Loucy (cell line): ENCODE data around the gene KIF17.

Source experiments
- H2AFZ ChIP-seq: fragments of 200-600 bp; sonication (generic); 2 replicates; pipeline ENCODE4 v1.6.0; 2016; ENCODE audit warnings: antibody characterized with exemption, mild to moderate bottlenecking, low read length, moderate library complexity
- H3F3A ChIP-seq: fragments of 200-600 bp; 2 replicates; pipeline ENCODE4 v1.6.0; 2016; ENCODE audit warnings: antibody characterized with exemption, low read depth, mild to moderate bottlenecking
- H3K27me3 ChIP-seq: fragments of 200-600 bp; sonication (generic); 2 replicates; pipeline ENCODE4 v1.6.1; 2014; ENCODE audit warnings: low read length, mild to moderate bottlenecking; ENCODE audit not compliant: insufficient read depth, poor library complexity, severe bottlenecking
- H3K36me3 ChIP-seq: fragments of 200-600 bp; sonication (generic); 2 replicates; pipeline ENCODE4 v1.6.1; 2016; ENCODE audit warnings: low read length; ENCODE audit not compliant: insufficient read depth
- H3K4me1 ChIP-seq: fragments of 200-600 bp; sonication (generic); 2 replicates; pipeline ENCODE4 v1.5.1; 2014; ENCODE audit warnings: low read length, mild to moderate bottlenecking; ENCODE audit not compliant: insufficient read depth, poor library complexity, severe bottlenecking
- H3K4me2 ChIP-seq: fragments of 200-600 bp; sonication (generic); 2 replicates; pipeline ENCODE4 v1.6.0; 2014; ENCODE audit warnings: antibody characterized with exemption, low read length, low read depth, mild to moderate bottlenecking; ENCODE audit not compliant: poor library complexity, severe bottlenecking
- H3K4me3 ChIP-seq: fragments of 200-600 bp; sonication (generic); 2 replicates; pipeline ENCODE4 v1.5.1; 2014; ENCODE audit warnings: low read length, mild to moderate bottlenecking, mixed read lengths; ENCODE audit not compliant: poor library complexity, severe bottlenecking
- H3K79me2 ChIP-seq: fragments of 200-600 bp; sonication (generic); 2 replicates; pipeline ENCODE4 v1.6.1; 2014; ENCODE audit warnings: low read length; ENCODE audit not compliant: insufficient read depth
- H3K9ac ChIP-seq: fragments of 200-600 bp; sonication (generic); 2 replicates; pipeline ENCODE4 v1.6.0; 2014; ENCODE audit warnings: mild to moderate bottlenecking, low read depth, low read length, moderate library complexity; ENCODE audit not compliant: poor library complexity, severe bottlenecking
- H3K9me2 ChIP-seq: fragments of 200-600 bp; sonication (generic); replicated peaks from 2 replicates; pipeline ENCODE4 v1.6.1; 2016; ENCODE audit warnings: low read depth, low read length, mixed read lengths
- H3K9me3 ChIP-seq: fragments of 200-600 bp; sonication (generic); 2 replicates; pipeline ENCODE4 v1.6.1; 2014; ENCODE audit warnings: mild to moderate bottlenecking, antibody characterized with exemption, low read length, low read depth; ENCODE audit not compliant: insufficient read depth
- H4K20me1 ChIP-seq: fragments of 200-600 bp; sonication (generic); 2 replicates; pipeline ENCODE4 v1.6.0; 2014; ENCODE audit warnings: antibody characterized with exemption, low read length, mild to moderate bottlenecking; ENCODE audit not compliant: insufficient read depth, poor library complexity, severe bottlenecking
- EZH2phosphoT487 ChIP-seq: fragments of 200-600 bp; IDR thresholded peaks from 2 replicates; pipeline ENCODE4 v1.6.1; 2018; ENCODE audit warnings: antibody characterized with exemption, mild to moderate bottlenecking, moderate library complexity, borderline replicate concordance
- TF ChIP-seq, protein P1 (sequence below): fragments of 200-600 bp; sonication (generic); conservative IDR thresholded peaks from 2 replicates; pipeline ENCODE4 v1.5.1; 2014; ENCODE audit warnings: mild to moderate bottlenecking, antibody characterized with exemption, low read length

The KIF17 gene

DNA sequence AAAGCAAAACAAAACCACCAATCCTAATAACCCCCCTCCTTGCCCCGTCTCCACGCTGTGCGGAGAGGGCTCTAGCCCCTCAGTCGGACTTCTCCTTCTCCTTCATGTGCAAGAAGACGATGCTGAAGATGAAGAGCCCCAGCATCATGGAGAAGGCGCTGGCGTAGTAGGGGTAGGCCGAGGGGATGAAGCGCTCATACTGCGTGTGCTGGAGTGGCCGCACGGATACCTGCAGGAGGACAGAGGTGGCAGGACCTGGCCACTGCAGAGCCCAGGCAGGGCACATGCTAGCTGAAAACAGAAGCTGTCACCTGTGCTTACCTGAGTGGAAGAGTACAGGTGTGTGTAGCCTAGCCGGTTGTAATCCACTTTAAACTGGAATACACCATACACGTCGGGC lies 65.5 kb downstream of the KIF17 start:
- Histone ChIP-seq H3K4me2 (no peak overlapping the region), H3K4me3 (no peak overlapping the region), H3K9me2 (no peaks in the 10 kb centered on the region), H4K20me1 (peaks cover 25% of the 10 kb centered on the region), H2AFZ (no peak overlapping the region), H3F3A (no peaks in the 10 kb centered on the region), H3K9ac (no peak overlapping the region), H3K4me1 (no peaks in the 10 kb centered on the region), H3K9me3 (no peaks in the 10 kb centered on the region), H3K79me2 (peaks cover 17% of the 10 kb centered on the region), H3K27me3 (no peaks in the 10 kb centered on the region), H3K36me3 (peaks cover 84% of the 10 kb centered on the region; the same call in 1 of the 2 replicates)
- TF ChIP-seq, protein P1, sequence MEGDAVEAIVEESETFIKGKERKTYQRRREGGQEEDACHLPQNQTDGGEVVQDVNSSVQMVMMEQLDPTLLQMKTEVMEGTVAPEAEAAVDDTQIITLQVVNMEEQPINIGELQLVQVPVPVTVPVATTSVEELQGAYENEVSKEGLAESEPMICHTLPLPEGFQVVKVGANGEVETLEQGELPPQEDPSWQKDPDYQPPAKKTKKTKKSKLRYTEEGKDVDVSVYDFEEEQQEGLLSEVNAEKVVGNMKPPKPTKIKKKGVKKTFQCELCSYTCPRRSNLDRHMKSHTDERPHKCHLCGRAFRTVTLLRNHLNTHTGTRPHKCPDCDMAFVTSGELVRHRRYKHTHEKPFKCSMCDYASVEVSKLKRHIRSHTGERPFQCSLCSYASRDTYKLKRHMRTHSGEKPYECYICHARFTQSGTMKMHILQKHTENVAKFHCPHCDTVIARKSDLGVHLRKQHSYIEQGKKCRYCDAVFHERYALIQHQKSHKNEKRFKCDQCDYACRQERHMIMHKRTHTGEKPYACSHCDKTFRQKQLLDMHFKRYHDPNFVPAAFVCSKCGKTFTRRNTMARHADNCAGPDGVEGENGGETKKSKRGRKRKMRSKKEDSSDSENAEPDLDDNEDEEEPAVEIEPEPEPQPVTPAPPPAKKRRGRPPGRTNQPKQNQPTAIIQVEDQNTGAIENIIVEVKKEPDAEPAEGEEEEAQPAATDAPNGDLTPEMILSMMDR = no peak
- no peak for TF ChIP-seq EZH2phosphoT487

DNA sequence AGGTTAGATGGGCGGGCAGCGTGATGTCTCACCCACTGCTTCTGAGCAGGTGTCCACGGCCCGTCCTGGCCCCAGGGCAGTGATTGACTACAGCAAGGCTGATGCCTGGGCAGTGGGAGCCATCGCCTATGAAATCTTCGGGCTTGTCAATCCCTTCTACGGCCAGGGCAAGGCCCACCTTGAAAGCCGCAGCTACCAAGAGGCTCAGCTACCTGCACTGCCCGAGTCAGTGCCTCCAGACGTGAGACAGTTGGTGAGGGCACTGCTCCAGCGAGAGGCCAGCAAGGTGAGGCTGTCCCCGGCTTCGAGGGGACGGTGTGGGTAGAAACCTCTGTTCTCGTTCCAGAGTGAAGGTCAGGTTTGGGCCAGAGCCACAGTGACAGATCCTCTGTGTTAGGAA lies 68.9 kb downstream of the KIF17 start:
- no peaks in the 10 kb centered on the region for H3K27me3 ChIP-seq
- H3K9me2 ChIP-seq = no peaks in the 10 kb centered on the region
- H3K4me1 ChIP-seq = no peaks in the 10 kb centered on the region
- H2AFZ ChIP-seq = no peak overlapping the region
- H4K20me1 ChIP-seq = peaks cover 6% of the 10 kb centered on the region
- H3K79me2 ChIP-seq = no peaks in the 10 kb centered on the region
- no peaks in the 10 kb centered on the region for H3K9me3 ChIP-seq
- no peak for TF ChIP-seq EZH2phosphoT487
- TF ChIP-seq, protein P1 = no peak
- no peak overlapping the region for H3K4me3 ChIP-seq
- no peaks in the 10 kb centered on the region for H3F3A ChIP-seq
- H3K9ac ChIP-seq = no peak overlapping the region
- H3K4me2 ChIP-seq = no peak overlapping the region
- peaks cover 54% of the 10 kb centered on the region; the same call in 1 of the 2 replicates for H3K36me3 ChIP-seq

DNA sequence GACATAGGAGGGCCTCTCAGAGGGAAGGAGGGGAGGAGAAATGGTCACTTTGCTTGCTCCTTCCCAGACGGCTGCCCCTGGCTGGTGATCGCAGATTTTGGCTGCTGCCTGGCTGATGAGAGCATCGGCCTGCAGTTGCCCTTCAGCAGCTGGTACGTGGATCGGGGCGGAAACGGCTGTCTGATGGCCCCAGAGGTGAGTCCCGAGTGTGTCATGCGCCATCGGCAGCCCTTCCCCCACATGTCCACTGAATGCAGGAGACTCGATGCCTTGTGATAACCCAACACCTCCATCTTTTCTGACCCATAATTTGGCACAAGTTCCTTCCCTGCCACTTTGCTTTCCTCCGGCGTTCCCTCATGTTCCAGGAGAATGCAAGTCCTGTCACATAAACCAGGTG lies 69.4 kb downstream of the KIF17 start:
- TF ChIP-seq, protein P1 = no peak
- TF ChIP-seq EZH2phosphoT487 = no peak
- no peak overlapping the region for H3K4me2 ChIP-seq
- H3K4me3 ChIP-seq = no peak overlapping the region
- no peak overlapping the region for H2AFZ ChIP-seq
- H3K36me3 ChIP-seq = peaks cover 49% of the 10 kb centered on the region; the same call in 1 of the 2 replicates
- no peaks in the 10 kb centered on the region for H3K79me2 ChIP-seq
- H3K9me3 ChIP-seq = no peaks in the 10 kb centered on the region
- H3F3A ChIP-seq = no peaks in the 10 kb centered on the region
- no peak overlapping the region for H3K9ac ChIP-seq
- no peaks in the 10 kb centered on the region for H3K4me1 ChIP-seq
- peaks cover under 1% of the 10 kb centered on the region for H4K20me1 ChIP-seq
- no peaks in the 10 kb centered on the region for H3K9me2 ChIP-seq
- no peaks in the 10 kb centered on the region for H3K27me3 ChIP-seq
